GM10248 (cell line): ENCODE results near the gene MEA1.

Source experiments
- CTCF ChIA-PET: fragments of 300-600 bp; sonication (Branson Sonifier 250); formaldehyde crosslinking; extraction: SDS; loops from one replicate; lab custom pipeline; 2021; ENCODE audit warnings: antibody characterized with exemption; lab: Yijun Ruan, JAX
- POLR2A ChIA-PET: fragments of 350-650 bp; sonication (Branson Sonifier 250); formaldehyde crosslinking; extraction: SDS; loops from one replicate; lab custom pipeline; 2020; ENCODE audit warnings: antibody characterized with exemption; lab: Yijun Ruan, JAX
- DNase-seq: peaks from one replicate; pipeline ENCODE4 v3.0.0; 2012; ENCODE audit errors: extremely low spot score
- CTCF ChIP-seq: IDR thresholded peaks from 2 replicates; pipeline ENCODE4 v1.5.1; 2012; ENCODE audit warnings: mild to moderate bottlenecking, low read depth; ENCODE audit errors: extremely low read depth, missing control alignments, control extremely low read depth

Gene MEA1

GRCh38 chr6:43021270-43022047, 7.7 kb upstream of the MEA1 start, which contains the start of gene RRP36:
TSS of gene RRP36 (plus strand) at chr6:43021623. CDS start at chr6:43021655, 32 bp downstream.
- TF ChIP-seq CTCF: no peak
- CTCF ChIA-PET: interaction anchor here (1.1 to 1.8 kb wide), 5 partner anchors 10 to 120 kb away, joined by 3 to 6 read pairs (median 4); partner anchors contain the start of genes CUL7 and PPP2R5D
- POLR2A ChIA-PET: interaction anchor here (0.7 kb wide), 2 partner anchors 24 to 92 kb away, joined by 4 to 6 read pairs; partner anchors contain the start of gene CNPY3
- DNase-seq: peak; percentile 87

- TF ChIP-seq CTCF: no peak
- CTCF ChIA-PET: interaction anchor here (1.1 to 1.8 kb wide), 4 partner anchors 30 to 120 kb away, joined by 3 to 6 read pairs (median 4); partner anchors contain the start of genes CUL7 and PPP2R5D
- no peak for DNase-seq
- POLR2A ChIA-PET: no interaction called here
Measured at GRCh38 chr6:43020847-43021246, 7.1 kb upstream of the MEA1 start.

- CTCF ChIA-PET: interaction anchor here (1.8 kb wide), 1 partner anchor 119 kb away, joined by 6 read pairs; no protein-coding TSS in a partner anchor
- no peak for DNase-seq
- POLR2A ChIA-PET: no interaction called here
- no peak for TF ChIP-seq CTCF
Measured at GRCh38 chr6:43020052-43020705, 6.4 kb upstream of the MEA1 start.

GRCh38 chr6:43019152-43019551, 5.4 kb upstream of the MEA1 start:
- TF ChIP-seq CTCF: no peak
- POLR2A ChIA-PET: no interaction called here

GRCh38 chr6:43016943-43017334, 3.2 kb upstream of the MEA1 start:
- POLR2A ChIA-PET: interaction anchor here (1.4 kb wide), 1 partner anchor 33 kb away, joined by 3 read pairs; the partner anchor contains the start of gene PPP2R5D

More at GRCh38 chr6:43019152-43019551, 5.4 kb upstream of the MEA1 start:
- DNase-seq: no peak
- CTCF ChIA-PET: no interaction called here

More at GRCh38 chr6:43016943-43017334, 3.2 kb upstream of the MEA1 start:
- DNase-seq: no peak
- CTCF ChIA-PET: interaction anchor here (1.2 to 1.4 kb wide), 2 partner anchors 212 to 355 kb away, joined by 3 read pairs; partner anchors contain the start of gene DNPH1
- TF ChIP-seq CTCF: no peak
